DOHH2 (cell line): Measurements from ENCODE around the gene VSNL1.

Experiments
- H3F3A ChIP-seq: fragments of 200-600 bp; sonication (generic), shearing (Covaris generic); 2 replicates; pipeline ENCODE4 v1.6.0; 2016; ENCODE audit warnings: antibody characterized with exemption, mild to moderate bottlenecking; ENCODE audit not compliant: control insufficient read depth, insufficient read depth
- H3K27ac ChIP-seq: fragments of 200-600 bp; sonication (generic); 2 replicates; pipeline ENCODE4 v1.5.1; 2014; ENCODE audit warnings: low read depth, mild to moderate bottlenecking, low read length, moderate library complexity
- H3K27me3 ChIP-seq: fragments of 200-600 bp; sonication (generic); 2 replicates; pipeline ENCODE4 v1.6.1; 2014; ENCODE audit warnings: mild to moderate bottlenecking, low read length, mixed read lengths; ENCODE audit not compliant: control insufficient read depth
- H3K36me3 ChIP-seq: fragments of 200-600 bp; sonication (generic); 2 replicates; pipeline ENCODE4 v1.6.1; 2014; ENCODE audit warnings: mild to moderate bottlenecking, low read length, moderate library complexity, mixed read lengths; ENCODE audit not compliant: control insufficient read depth
- H3K4me1 ChIP-seq: fragments of 200-600 bp; sonication (generic); 2 replicates; pipeline ENCODE4 v1.6.1; 2014; ENCODE audit warnings: mild to moderate bottlenecking, low read length, mixed read lengths; ENCODE audit not compliant: control insufficient read depth
- H3K4me2 ChIP-seq: fragments of 200-600 bp; sonication (generic); 2 replicates; pipeline ENCODE4 v1.6.0; 2014; ENCODE audit warnings: mild to moderate bottlenecking, low read length, moderate library complexity
- H3K4me3 ChIP-seq: fragments of 200-600 bp; sonication (generic); 2 replicates; pipeline ENCODE4 v1.5.1; 2014; ENCODE audit warnings: mild to moderate bottlenecking, low read length, mixed read lengths
- H3K79me2 ChIP-seq: fragments of 200-600 bp; sonication (generic); 2 replicates; pipeline ENCODE4 v1.6.1; 2014; ENCODE audit warnings: mild to moderate bottlenecking, low read length, mixed read lengths; ENCODE audit not compliant: control insufficient read depth
- H3K9me2 ChIP-seq: fragments of 200-600 bp; sonication (generic); replicated peaks from 2 replicates; pipeline ENCODE4 v1.6.1; 2014; ENCODE audit warnings: mild to moderate bottlenecking, low read length, mixed read lengths; ENCODE audit not compliant: control insufficient read depth
- H3K9me3 ChIP-seq: fragments of 200-600 bp; sonication (generic); 2 replicates; pipeline ENCODE4 v1.6.1; 2014; ENCODE audit warnings: antibody characterized with exemption, low read length, mixed read lengths; ENCODE audit not compliant: control insufficient read depth, insufficient read depth
- H4K20me1 ChIP-seq: fragments of 200-600 bp; sonication (generic); 2 replicates; pipeline ENCODE4 v1.6.0; 2014; ENCODE audit warnings: low read depth, mild to moderate bottlenecking, antibody characterized with exemption, low read length, moderate library complexity; ENCODE audit not compliant: control insufficient read depth, insufficient read depth
- EZH2phosphoT487 ChIP-seq: fragments of 200-600 bp; sonication (generic); IDR thresholded peaks from 2 replicates; pipeline ENCODE4 v1.6.1; 2017; ENCODE audit warnings: borderline replicate concordance, mild to moderate bottlenecking, antibody characterized with exemption, low read length, moderate library complexity, mixed read lengths
- TF ChIP-seq, protein P1 (sequence below): fragments of 200-600 bp; sonication (generic); IDR thresholded peaks from one replicate; pipeline ENCODE4 v1.5.1; 2014; ENCODE audit warnings: antibody characterized with exemption, mild to moderate bottlenecking, low read depth, low read length; ENCODE audit not compliant: poor library complexity, severe bottlenecking

VSNL1 gene

DNA sequence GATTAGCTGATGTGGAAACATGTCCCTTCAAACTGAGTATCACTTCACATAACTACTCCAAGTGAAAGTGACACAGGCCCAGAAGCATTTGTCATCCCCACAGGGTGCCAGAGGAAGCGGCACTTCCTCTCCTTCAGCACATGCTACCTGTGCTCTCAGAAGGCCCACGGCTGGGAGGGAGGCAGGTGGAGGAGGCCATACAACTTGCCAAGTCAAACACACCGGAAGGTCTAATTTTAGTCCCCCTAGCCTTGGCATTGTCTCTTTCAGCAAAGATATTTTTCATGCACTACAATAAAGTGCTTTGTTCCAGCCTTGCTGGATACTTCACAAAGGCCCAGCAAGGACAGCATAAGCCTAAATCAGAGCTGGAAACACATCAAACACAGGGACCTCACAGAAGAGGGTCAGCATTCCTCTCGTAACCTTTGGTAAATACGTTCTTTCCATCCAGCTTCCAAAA lies 38.0 kb downstream of the VSNL1 start:
- Histone ChIP-seq H3K27me3 (no peaks in the 10 kb centered on the region), H3K9me2 (no peaks in the 10 kb centered on the region), H3K79me2 (no peaks in the 10 kb centered on the region), H3K36me3 (no peaks in the 10 kb centered on the region), H3K27ac (no peak overlapping the region), H3K4me2 (no peak overlapping the region), H3K9me3 (no peaks in the 10 kb centered on the region), H3F3A (no peaks in the 10 kb centered on the region), H3K4me3 (no peak overlapping the region), H4K20me1 (no peaks in the 10 kb centered on the region), H3K4me1 (no peaks in the 10 kb centered on the region)
- no peak for TF ChIP-seq EZH2phosphoT487
- TF ChIP-seq, protein P1, sequence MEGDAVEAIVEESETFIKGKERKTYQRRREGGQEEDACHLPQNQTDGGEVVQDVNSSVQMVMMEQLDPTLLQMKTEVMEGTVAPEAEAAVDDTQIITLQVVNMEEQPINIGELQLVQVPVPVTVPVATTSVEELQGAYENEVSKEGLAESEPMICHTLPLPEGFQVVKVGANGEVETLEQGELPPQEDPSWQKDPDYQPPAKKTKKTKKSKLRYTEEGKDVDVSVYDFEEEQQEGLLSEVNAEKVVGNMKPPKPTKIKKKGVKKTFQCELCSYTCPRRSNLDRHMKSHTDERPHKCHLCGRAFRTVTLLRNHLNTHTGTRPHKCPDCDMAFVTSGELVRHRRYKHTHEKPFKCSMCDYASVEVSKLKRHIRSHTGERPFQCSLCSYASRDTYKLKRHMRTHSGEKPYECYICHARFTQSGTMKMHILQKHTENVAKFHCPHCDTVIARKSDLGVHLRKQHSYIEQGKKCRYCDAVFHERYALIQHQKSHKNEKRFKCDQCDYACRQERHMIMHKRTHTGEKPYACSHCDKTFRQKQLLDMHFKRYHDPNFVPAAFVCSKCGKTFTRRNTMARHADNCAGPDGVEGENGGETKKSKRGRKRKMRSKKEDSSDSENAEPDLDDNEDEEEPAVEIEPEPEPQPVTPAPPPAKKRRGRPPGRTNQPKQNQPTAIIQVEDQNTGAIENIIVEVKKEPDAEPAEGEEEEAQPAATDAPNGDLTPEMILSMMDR = no peak

DNA sequence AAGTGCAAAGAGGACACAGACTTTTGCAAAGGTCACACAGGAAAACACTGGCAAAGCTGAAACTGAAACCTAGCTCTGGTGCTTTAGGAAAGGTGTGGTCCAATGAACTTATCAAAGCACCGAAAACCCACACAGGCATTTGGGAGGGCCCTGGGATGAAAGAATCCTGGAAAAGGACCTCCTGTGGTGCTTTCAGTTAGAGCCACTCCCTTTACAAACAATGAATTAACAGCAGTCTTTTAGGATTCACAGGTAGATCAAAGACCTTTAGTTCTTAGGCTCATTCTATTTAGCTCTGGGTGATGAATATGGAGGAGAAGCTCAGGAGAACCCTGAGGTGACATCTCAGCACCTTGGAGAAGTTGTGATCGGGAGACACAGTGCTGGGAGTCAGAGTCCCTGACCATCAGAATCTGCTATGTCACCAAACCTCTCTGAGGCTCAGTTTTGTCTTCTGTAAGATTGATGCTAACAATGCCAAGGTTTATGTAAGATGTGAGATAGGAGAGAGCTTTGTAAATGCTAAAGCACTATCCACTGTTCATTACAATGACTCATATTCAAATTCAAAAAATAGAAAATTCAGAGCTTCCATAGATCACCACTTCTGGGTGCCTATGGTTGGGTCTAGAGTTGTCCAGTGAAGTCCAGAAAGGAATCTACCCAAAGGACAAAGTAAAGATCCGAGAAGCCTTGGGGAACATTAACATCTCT lies 39.3 kb downstream of the VSNL1 start:
- H4K20me1 ChIP-seq = no peaks in the 10 kb centered on the region
- no peak overlapping the region for H3K4me2 ChIP-seq
- no peaks in the 10 kb centered on the region for H3K27me3 ChIP-seq
- H3K27ac ChIP-seq = no peak overlapping the region
- no peak for TF ChIP-seq EZH2phosphoT487
- TF ChIP-seq, protein P1 = no peak
- no peaks in the 10 kb centered on the region for H3K9me3 ChIP-seq
- no peaks in the 10 kb centered on the region for H3K9me2 ChIP-seq
- H3K36me3 ChIP-seq = no peaks in the 10 kb centered on the region
- H3K4me1 ChIP-seq = no peaks in the 10 kb centered on the region
- H3F3A ChIP-seq = no peaks in the 10 kb centered on the region
- H3K4me3 ChIP-seq = no peak overlapping the region
- no peaks in the 10 kb centered on the region for H3K79me2 ChIP-seq

DNA sequence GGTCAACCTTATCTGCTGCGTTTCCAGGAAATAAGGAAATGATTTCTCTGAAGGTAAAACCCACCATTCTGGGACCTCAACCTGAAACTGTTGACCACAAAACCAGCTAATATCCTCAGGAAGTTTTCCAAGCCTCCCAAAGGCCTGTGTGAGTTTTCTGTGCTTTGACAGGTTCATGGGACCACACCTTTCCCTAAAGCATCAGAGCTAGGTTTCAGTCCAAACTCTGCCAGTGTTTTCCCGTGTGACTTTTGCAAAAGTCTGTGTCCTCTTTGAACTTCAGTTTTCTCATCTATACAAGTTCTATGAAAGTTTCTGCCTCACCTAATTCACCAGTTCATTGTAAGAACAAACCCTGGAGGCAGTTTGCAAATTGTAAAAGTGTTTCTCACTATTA lies 39.8 kb downstream of the VSNL1 start:
- H3K9me2 ChIP-seq = no peaks in the 10 kb centered on the region
- H3K36me3 ChIP-seq = no peaks in the 10 kb centered on the region
- TF ChIP-seq, protein P1 = no peak
- no peak for TF ChIP-seq EZH2phosphoT487
- H3K27me3 ChIP-seq = no peaks in the 10 kb centered on the region
- no peaks in the 10 kb centered on the region for H4K20me1 ChIP-seq
- H3K4me3 ChIP-seq = no peak overlapping the region
- no peak overlapping the region for H3K4me2 ChIP-seq
- no peaks in the 10 kb centered on the region for H3K9me3 ChIP-seq
- H3K27ac ChIP-seq = no peak overlapping the region
- H3K4me1 ChIP-seq = no peaks in the 10 kb centered on the region
- H3F3A ChIP-seq = no peaks in the 10 kb centered on the region
- no peaks in the 10 kb centered on the region for H3K79me2 ChIP-seq
